Activated CD8-positive, alpha-beta memory T cell treated with anti-CD3 and anti-CD28 coated beads for 48 hours (primary cell): Measurements from ENCODE around the gene SERTAD4.

ENCODE experiments used
- DNase-seq, 3 experiments: peaks; one replicate each; pipeline ENCODE4 v3.0.0-alpha.2; 2020; ENCODE audit warnings: low read depth in 2 of 3, low spot score in 2 of 3

SERTAD4 gene

GRCh38 chr1:210231846-210232510 lies 618 bp upstream of the SERTAD4 start:
- DNase-seq: no peak

GRCh38 chr1:210233216-210233494 lies 559 bp downstream of the SERTAD4 start:
- DNase-seq: no peak

- no peak for DNase-seq
These were observed 1.1 kb downstream of the SERTAD4 start for GRCh38 chr1:210233495-210234328.

- no peak for DNase-seq
These were observed 1.7 kb downstream of the SERTAD4 start for GRCh38 chr1:210234329-210234757.

- no peak for DNase-seq
These were observed 2.9 kb downstream of the SERTAD4 start for GRCh38 chr1:210235363-210236053.

GRCh38 chr1:210236386-210236839 lies 3.8 kb downstream of the SERTAD4 start:
- no peak for DNase-seq

GRCh38 chr1:210236840-210237409 lies 4.3 kb downstream of the SERTAD4 start:
- no peak for DNase-seq

- no peak for DNase-seq
These were observed 4.9 kb downstream of the SERTAD4 start for GRCh38 chr1:210237479-210237878.

- no peak for DNase-seq
These were observed 5.4 kb downstream of the SERTAD4 start for GRCh38 chr1:210237981-210238380.

GRCh38 chr1:210239349-210240111 lies 6.9 kb downstream of the SERTAD4 start:
- no peak for DNase-seq

- no peak for DNase-seq
These were observed 8.5 kb downstream of the SERTAD4 start for GRCh38 chr1:210241121-210241520.

- DNase-seq: no peak
These were observed 12.3 kb downstream of the SERTAD4 start for GRCh38 chr1:210244746-210245367.

- DNase-seq: no peak
These were observed 13.9 kb downstream of the SERTAD4 start for GRCh38 chr1:210246447-210246846.

GRCh38 chr1:210248341-210248740 lies 15.7 kb downstream of the SERTAD4 start:
- no peak for DNase-seq

GRCh38 chr1:210250665-210250997 lies 18.0 kb downstream of the SERTAD4 start:
- no peak for DNase-seq

- no peak for DNase-seq
These were observed 18.5 kb downstream of the SERTAD4 start for GRCh38 chr1:210250998-210251679.

- no peak for DNase-seq
These were observed 19.3 kb downstream of the SERTAD4 start for GRCh38 chr1:210251680-210252490.

GRCh38 chr1:210252621-210253051 lies 20.0 kb downstream of the SERTAD4 start:
- no peak for DNase-seq

- DNase-seq: no peak
These were observed 21.7 kb downstream of the SERTAD4 start for GRCh38 chr1:210254298-210254697.
